HEK293T (cell line): ENCODE results near the gene RAPGEF6.

Experiments
- ARNT ChIP-seq: fragments of 450-650 bp; IDR thresholded peaks from 2 replicates; pipeline ENCODE4 v1.6.1; 2017; ENCODE audit warnings: mild to moderate bottlenecking
- BHLHE40 ChIP-seq: fragments of 450-650 bp; IDR thresholded peaks from 2 replicates; pipeline ENCODE4 v1.6.1; 2016; ENCODE audit warnings: mild to moderate bottlenecking, moderate library complexity, borderline replicate concordance
- CTBP1 ChIP-seq: fragments of 450-650 bp; IDR thresholded peaks from 2 replicates; pipeline ENCODE4 v1.6.1; 2016; ENCODE audit warnings: borderline replicate concordance
- ELF4 ChIP-seq: fragments of 450-650 bp; IDR thresholded peaks from 2 replicates; pipeline ENCODE4 v1.6.1; 2017; ENCODE audit warnings: antibody characterized with exemption
- FOXA1 ChIP-seq: fragments of 450-650 bp; IDR thresholded peaks from 2 replicates; pipeline ENCODE4 v1.6.1; 2016; ENCODE audit warnings: mild to moderate bottlenecking
- FOXK2 ChIP-seq: fragments of 450-650 bp; IDR thresholded peaks from 2 replicates; pipeline ENCODE4 v1.6.1; 2016; ENCODE audit warnings: mild to moderate bottlenecking
- FOXM1 ChIP-seq: fragments of 450-650 bp; IDR thresholded peaks from 2 replicates; pipeline ENCODE4 v1.6.1; 2017; ENCODE audit warnings: mild to moderate bottlenecking, borderline replicate concordance
- LEF1 ChIP-seq: fragments of 450-650 bp; IDR thresholded peaks from 2 replicates; pipeline ENCODE4 v1.6.1; 2017; ENCODE audit warnings: mild to moderate bottlenecking, borderline replicate concordance
- SP1 ChIP-seq: fragments of 450-650 bp; IDR thresholded peaks from 2 replicates; pipeline ENCODE4 v1.6.1; 2017
- TARDBP ChIP-seq: fragments of 450-650 bp; IDR thresholded peaks from 2 replicates; pipeline ENCODE4 v1.6.1; 2016
- TF ChIP-seq, protein P1 (sequence below): fragments of 450-650 bp; IDR thresholded peaks from 2 replicates; pipeline ENCODE4 v1.6.1; 2016

DNA sequence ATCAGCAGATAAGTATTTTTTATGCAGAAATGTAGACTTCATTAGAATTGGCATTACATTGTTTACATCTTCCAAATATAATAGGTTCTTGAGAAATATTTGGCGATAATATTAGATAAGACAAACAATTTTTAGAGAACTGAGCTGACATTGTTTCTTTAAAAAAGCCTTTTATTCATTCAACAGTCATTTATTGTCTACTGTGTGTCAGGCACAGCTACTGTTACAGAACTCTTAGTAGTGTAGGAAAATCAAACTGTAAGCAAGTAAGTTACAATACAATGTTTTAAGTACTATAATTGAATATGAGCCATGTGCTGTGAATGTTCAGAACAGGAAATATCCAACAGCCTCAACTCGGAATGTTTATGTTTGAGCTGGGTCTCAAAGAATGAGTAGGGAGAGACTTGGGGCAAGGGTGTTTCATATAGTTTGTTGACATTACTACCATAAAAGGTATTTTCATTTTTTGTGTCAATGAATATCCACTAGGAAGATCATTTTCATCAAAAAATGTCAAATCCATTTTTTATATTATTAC is 257.2 kb downstream of the RAPGEF6 start:
- no peak for TF ChIP-seq FOXM1
- TF ChIP-seq FOXK2, result no peak
- no peak for TF ChIP-seq SP1
- TF ChIP-seq CTBP1, result no peak
- TF ChIP-seq ELF4, result no peak
- no peak for TF ChIP-seq FOXA1
- TF ChIP-seq ARNT, result no peak
- TF ChIP-seq, protein P1, sequence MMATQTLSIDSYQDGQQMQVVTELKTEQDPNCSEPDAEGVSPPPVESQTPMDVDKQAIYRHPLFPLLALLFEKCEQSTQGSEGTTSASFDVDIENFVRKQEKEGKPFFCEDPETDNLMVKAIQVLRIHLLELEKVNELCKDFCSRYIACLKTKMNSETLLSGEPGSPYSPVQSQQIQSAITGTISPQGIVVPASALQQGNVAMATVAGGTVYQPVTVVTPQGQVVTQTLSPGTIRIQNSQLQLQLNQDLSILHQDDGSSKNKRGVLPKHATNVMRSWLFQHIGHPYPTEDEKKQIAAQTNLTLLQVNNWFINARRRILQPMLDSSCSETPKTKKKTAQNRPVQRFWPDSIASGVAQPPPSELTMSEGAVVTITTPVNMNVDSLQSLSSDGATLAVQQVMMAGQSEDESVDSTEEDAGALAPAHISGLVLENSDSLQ, result no peak
- TF ChIP-seq BHLHE40, result no peak
- TF ChIP-seq TARDBP, result no peak
- TF ChIP-seq LEF1, result no peak
